ENCODE measurements around the gene ACTL9. TPM values are rescaled to one million over a fixed set of nuclear protein-coding genes. Genes with fewer than 3 reads are reported as not detected.

ACTL9 gene
- total RNA-seq, 1 donor from 2014 or later: not detected

DNA sequence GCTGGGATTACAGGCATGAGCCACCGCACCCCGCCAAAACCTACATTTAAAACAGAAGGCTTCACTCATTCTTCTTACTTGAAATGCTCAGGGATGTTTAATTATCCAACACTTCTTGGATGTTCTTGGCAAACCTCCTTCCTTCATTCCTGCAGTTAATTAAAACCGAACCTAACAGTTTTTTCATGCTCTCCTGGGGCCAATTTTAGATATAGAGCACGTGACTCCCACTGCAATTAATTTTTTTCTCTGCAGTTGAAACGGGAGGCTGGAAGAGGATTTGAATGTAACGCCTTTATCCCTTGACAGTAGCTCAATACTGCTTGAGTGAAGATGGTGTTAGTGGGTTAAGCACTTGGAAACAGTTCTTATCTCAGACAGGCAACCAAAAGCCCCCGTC lies 4.6 kb upstream of the ACTL9 start:
- no peak overlapping the region for H3K4me3 ChIP-seq
- H3K9me3 ChIP-seq (ENCODE audit: low read depth): no peaks in the 10 kb centered on the region
- DNase-seq (ENCODE audit: low spot score): no peak
- peaks cover 16% of the 10 kb centered on the region for H3K27me3 ChIP-seq
- no peaks in the 10 kb centered on the region for H3K36me3 ChIP-seq
- H3K4me1 Mint-ChIP-seq: peaks cover 3% of the 10 kb centered on the region
- H3K9me3 Mint-ChIP-seq: peaks cover 5% of the 10 kb centered on the region
- H3K4me1 ChIP-seq: no peaks in the 10 kb centered on the region
- no peak overlapping the region for H3K4me2 ChIP-seq
- no peak overlapping the region for H3K4me3 Mint-ChIP-seq
- H3K79me2 ChIP-seq (ENCODE audit: low read depth): no peaks in the 10 kb centered on the region
- TF ChIP-seq, protein P1, sequence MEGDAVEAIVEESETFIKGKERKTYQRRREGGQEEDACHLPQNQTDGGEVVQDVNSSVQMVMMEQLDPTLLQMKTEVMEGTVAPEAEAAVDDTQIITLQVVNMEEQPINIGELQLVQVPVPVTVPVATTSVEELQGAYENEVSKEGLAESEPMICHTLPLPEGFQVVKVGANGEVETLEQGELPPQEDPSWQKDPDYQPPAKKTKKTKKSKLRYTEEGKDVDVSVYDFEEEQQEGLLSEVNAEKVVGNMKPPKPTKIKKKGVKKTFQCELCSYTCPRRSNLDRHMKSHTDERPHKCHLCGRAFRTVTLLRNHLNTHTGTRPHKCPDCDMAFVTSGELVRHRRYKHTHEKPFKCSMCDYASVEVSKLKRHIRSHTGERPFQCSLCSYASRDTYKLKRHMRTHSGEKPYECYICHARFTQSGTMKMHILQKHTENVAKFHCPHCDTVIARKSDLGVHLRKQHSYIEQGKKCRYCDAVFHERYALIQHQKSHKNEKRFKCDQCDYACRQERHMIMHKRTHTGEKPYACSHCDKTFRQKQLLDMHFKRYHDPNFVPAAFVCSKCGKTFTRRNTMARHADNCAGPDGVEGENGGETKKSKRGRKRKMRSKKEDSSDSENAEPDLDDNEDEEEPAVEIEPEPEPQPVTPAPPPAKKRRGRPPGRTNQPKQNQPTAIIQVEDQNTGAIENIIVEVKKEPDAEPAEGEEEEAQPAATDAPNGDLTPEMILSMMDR (IDR thresholded peaks at IDR 0.05): no peak
- no peak for TF ChIP-seq EZH2phosphoT487 (IDR thresholded peaks at IDR 0.05)
- no peak for TF ChIP-seq EZH2 (IDR thresholded peaks at IDR 0.05)
- H2AFZ ChIP-seq (replicated peaks): no peak overlapping the region
- no peak overlapping the region for H3K27ac ChIP-seq
- no peak overlapping the region for H3K27ac Mint-ChIP-seq
- no peaks in the 10 kb centered on the region for H4K20me1 ChIP-seq (ENCODE audit: low read depth)
- H3K9ac ChIP-seq: no peak overlapping the region
- H3K27me3 Mint-ChIP-seq (ENCODE audit: insufficient read depth, low read depth): peaks cover 5% of the 10 kb centered on the region
- H3K36me3 Mint-ChIP-seq: no peaks in the 10 kb centered on the region
- H3F3A ChIP-seq (ENCODE audit: low read depth): peaks cover 13% of the 10 kb centered on the region

DNA sequence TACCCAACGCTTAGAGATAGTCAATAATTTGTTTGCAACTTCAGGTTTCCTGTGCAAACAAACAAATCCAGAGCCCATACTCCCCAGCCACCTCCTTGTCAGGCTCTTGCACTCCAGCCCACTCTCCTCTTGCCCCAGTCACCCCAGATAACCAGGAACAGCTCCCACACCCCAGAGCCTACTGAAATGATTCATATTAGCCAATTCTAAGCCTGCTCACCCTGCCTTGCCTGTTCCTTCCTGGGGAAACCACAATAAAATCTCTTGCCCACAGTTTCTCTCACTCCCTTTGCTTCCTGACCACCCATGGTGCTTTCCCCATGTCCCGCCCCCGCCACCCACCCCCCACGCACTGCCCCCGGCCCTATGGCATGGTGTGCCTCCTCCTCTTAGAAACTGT lies 3.8 kb upstream of the ACTL9 start:
- H3K27me3 Mint-ChIP-seq (ENCODE audit: insufficient read depth, low read depth): peaks cover 5% of the 10 kb centered on the region
- Histone ChIP-seq H3K9me3 (ENCODE audit: low read depth) (no peaks in the 10 kb centered on the region), H3K79me2 (ENCODE audit: low read depth) (no peaks in the 10 kb centered on the region), H3K9ac (no peak overlapping the region), H3K4me3 (no peak overlapping the region), H3K27me3 (peaks cover 22% of the 10 kb centered on the region), H3K36me3 (no peaks in the 10 kb centered on the region), H4K20me1 (ENCODE audit: low read depth) (no peaks in the 10 kb centered on the region), H3K4me1 (no peaks in the 10 kb centered on the region), H3F3A (ENCODE audit: low read depth) (peaks cover 11% of the 10 kb centered on the region), H3K27ac (no peak overlapping the region), H3K4me2 (no peak overlapping the region), H2AFZ (replicated peaks) (no peak overlapping the region)
- H3K4me3 Mint-ChIP-seq: no peak overlapping the region
- no peak for TF ChIP-seq EZH2 (IDR thresholded peaks at IDR 0.05)
- no peak for TF ChIP-seq EZH2phosphoT487 (IDR thresholded peaks at IDR 0.05)
- TF ChIP-seq, protein P1 (IDR thresholded peaks at IDR 0.05): no peak
- H3K9me3 Mint-ChIP-seq: peaks cover 5% of the 10 kb centered on the region
- H3K36me3 Mint-ChIP-seq: no peaks in the 10 kb centered on the region
- peaks cover 3% of the 10 kb centered on the region for H3K4me1 Mint-ChIP-seq
- no peak for DNase-seq (ENCODE audit: low spot score)
- no peak overlapping the region for H3K27ac Mint-ChIP-seq

DNA sequence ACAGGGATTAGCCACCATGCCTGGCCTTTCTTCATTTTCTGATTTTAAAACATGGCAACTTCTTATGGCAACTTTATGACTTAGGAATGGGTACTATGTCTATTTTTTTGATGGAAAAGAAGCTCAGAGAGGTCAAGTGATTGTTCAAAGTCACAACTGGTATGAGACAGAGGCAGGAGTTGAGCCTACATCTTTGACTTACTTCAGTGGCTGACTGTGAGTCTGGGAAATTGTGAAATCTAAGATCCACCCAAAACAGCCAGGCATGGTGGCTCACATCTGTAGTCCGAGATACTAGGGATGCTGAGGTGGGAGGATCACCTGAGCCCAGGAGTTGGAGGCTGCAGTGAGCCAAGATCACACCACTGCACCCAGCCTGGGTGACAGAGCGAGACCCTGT lies 2.4 kb upstream of the ACTL9 start:
- Mint-ChIP-seq H3K4me3 (no peak overlapping the region), H3K4me1 (peaks cover 3% of the 10 kb centered on the region)

More for the DNA sequence above, 2.4 kb upstream of the ACTL9 start:
- H3K36me3 Mint-ChIP-seq: no peaks in the 10 kb centered on the region
- Histone ChIP-seq H3K36me3 (no peaks in the 10 kb centered on the region), H3K27me3 (peaks cover 22% of the 10 kb centered on the region), H3K9me3 (ENCODE audit: low read depth) (no peaks in the 10 kb centered on the region), H3K4me2 (no peak overlapping the region), H3K79me2 (ENCODE audit: low read depth) (no peaks in the 10 kb centered on the region), H3K4me1 (no peaks in the 10 kb centered on the region), H4K20me1 (ENCODE audit: low read depth) (no peaks in the 10 kb centered on the region), H3K9ac (no peak overlapping the region), H3F3A (ENCODE audit: low read depth) (peaks cover 3% of the 10 kb centered on the region), H2AFZ (replicated peaks) (no peak overlapping the region), H3K27ac (no peak overlapping the region), H3K4me3 (no peak overlapping the region)
- TF ChIP-seq EZH2phosphoT487 (IDR thresholded peaks at IDR 0.05) (no peak), EZH2 (IDR thresholded peaks at IDR 0.05) (no peak)
- TF ChIP-seq, protein P1 (IDR thresholded peaks at IDR 0.05): no peak
- no peak for DNase-seq (ENCODE audit: low spot score)
- peaks cover 5% of the 10 kb centered on the region for H3K9me3 Mint-ChIP-seq
- peaks cover 5% of the 10 kb centered on the region for H3K27me3 Mint-ChIP-seq (ENCODE audit: insufficient read depth, low read depth)
- H3K27ac Mint-ChIP-seq: no peak overlapping the region

Measured in neural progenitor cell (in vitro differentiated cells).